Measurements from ENCODE around the gene CD300LB.

Gene CD300LB

DNA sequence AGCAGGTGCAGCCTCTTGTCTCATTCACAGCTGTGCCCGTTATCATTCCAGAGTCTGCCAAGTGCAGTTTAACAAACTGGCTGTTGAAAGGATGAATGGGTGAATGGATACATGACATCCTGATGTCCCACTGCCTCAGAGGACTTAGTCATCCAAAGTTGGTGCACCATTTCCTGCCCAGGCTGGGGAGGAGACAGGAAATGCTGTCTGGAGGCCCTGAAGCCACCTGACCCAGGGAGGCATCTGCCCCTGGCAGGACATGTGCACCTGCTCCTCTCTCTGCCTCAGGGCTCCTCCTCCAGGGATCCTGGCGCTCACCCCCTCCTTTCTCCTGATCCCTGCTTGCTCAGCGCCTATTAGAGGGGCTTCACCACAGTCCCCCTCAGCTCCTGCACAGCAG lies 16.5 kb upstream of the CD300LB start:
- DNase-seq = no peak

DNA sequence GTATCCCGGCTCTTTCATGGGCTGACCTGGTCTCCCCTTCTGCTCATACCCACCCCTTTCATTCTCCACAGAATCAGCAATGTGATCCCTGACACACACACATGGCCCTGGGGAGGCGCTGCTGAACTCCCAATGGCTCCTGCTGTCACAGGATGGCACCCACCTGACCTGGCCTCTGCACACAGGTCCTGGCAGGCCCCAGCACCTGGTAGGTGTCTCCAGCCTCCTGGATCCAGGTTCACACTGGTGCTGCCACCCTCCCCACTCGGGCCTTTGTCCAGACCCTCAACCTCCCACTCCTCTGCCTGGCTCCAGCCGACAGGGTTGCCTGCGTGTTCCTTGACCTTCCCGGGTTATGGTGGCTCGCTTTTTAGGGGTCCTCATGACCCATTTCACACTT lies 16.0 kb upstream of the CD300LB start:
- DNase-seq = no peak

DNA sequence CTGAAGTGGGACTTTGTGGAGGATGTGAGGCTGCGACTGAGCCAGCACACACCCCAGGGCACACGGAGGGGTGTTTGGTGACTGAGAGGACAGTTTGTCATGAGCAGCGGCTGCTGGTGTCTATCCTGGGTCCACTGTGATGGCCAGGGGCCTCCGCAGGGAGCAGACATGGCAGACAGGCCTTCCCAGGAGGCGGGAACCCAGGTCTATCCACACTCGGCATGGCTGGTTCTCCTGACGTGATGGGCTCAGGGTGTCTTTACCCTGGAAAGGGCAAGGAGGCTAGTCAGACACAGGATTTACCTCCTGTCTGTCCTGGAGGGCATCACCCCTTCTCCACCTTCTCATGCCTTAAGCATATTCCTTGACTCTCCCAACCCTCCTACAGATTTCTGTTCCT lies 15.3 kb upstream of the CD300LB start:
- DNase-seq = no peak

DNA sequence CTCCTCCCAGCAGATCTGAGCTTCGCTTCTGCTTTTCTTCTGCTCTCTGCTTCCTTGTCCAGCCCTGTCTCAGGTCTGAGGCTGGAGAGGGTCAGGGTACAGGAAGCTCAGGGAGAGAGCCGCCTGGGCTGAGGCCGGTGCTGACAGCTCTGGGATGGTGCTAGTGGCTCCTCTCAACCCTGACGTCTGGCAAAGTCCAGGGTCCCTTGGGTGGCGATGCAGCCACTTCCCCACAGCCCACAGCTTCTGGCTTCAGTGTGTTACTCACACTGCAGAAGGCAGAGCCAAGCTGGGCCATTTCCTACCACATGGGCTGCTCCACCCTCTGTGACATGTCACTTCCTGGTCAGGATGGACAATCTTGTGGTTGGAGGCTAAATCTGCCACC lies 14.6 kb upstream of the CD300LB start, which contains the start of gene CD300C:
CD300C (minus strand) TSS at position 273 of the 388 bp plus-strand sequence. CDS start 333 bp downstream, outside the sequence.
- DNase-seq = no peak

DNA sequence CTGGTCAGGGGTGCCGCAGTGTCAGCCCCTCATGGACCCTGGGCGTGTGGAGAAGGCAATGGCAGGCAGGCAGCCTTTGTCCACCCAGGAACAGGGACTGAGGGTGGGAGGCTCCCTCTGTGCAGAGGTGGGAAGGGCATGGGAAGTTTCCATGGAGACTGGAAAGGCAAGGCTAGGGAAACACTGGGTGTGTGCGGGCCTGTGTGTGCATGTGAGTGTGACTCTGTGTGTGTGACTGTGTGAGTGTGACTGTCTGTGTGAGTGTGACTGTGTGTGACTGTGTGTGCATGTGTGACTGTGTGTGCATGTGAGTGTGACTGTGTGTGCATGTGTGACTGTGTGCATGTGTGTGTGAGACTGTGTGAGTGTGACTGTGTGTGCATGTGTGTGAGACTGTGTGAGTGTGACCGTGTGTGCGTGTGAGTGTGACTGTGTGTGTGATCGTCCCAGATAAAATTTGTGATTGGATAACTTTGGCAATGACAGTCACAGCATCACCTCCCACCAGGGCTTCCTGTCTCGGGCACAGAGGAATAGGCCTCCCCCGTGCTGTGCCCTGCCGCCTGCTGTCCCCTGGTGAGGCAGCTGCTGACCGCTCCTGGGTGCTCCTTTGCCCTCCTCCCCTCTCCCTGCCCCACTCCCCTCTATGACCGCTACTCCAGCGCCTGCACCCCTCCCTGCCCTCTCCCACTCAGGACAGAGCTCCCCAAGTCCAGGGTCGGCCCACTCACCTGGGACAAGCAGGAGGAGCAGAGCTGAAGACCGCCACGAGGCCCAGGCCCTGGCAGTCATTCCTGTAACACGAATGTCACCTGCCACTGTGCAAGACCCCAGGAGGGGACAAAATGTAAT lies 13.9 kb upstream of the CD300LB start:
- DNase-seq = no peak

DNA sequence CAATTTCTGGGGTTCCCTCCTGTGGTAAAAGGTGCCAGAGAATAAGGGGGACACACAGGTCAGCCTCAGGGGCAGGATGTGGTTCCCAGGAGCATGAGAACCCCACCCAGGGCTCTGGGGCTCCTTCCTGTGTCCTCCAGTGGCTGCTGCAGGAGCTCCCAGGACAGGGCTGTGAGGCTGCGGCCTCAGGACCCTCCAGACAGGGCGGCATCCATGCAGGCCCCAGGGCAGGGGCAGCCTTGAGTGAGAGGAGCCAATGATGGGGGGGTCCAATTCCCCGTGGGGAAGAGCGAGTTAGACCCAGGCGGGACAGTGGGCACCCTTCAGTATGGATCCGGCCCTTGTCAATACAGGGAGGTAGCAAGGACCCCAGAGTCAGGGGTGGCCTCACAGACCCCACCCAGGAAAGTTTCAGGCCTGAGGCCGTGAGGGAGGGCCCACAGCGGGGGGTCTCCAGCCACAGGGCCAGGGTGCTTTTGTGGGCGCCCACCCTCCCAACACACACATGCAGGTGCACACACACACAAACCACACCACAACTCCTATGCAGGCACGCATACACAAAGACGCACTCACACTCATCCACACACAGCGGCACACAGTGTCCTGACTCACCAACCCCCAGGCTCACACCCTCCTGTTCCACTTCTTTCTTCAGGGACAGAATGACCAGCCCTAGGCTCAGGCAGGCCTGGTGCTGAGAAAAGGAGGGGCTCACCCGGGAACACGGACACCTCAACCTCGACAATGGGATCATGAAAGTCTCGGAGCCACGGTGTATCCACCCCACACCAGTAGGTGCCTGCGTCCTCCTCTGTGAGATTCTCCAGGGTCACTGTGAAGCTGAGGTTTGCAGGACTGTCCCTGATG lies 12.9 kb upstream of the CD300LB start:
- DNase-seq = no peak

DNA sequence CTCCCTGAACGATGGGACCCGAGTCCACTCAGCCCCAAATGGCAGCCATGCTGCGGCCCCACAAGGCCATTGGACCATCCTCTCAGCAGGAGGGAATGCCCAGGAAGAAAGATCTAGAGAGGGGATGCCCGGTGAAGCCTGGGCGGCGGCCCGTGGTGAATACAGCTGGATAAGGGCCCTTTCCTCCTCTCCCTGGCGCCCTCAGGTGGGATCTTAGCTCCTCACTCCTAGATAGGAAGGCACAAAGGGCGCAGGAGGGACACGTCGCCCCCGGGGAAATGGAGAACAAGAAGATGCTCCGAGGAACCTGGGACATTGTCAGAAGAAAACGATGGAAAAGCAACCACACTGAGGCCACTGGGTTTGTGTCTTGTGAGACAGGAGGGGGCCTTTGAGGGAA lies 12.1 kb upstream of the CD300LB start:
- DNase-seq = no peak

DNA sequence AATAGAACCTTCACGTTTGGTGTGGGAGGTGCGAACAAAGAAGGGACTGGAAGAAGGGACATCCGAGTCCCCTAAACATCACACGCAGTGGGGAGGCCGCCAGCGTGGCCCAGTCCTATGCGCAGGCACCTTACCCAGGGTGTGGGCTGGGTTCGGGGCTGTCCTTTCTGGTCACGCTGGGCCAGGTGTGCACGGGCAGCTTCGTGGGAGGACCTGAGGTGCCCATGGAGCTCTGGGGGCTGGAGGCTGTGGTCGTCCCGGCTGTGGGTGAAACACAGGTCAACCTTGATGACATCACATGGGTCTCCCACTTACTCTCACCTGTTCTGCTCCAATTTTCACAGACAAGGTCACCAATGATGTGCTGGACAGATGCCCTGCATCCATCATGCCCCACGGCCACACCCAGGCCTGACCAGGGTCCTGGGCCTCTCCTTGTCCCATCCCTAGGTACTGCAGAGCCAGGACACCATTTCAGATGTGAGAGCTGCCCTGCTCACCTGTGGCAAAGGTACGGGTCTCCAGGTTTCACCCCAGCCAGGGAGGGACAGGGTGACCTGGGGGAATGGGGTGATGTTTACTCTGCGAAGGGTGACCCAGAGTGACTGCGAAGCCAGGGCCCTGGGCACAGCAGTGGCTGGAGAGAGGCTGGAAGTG lies 11.6 kb upstream of the CD300LB start:
- DNase-seq = no peak

DNA sequence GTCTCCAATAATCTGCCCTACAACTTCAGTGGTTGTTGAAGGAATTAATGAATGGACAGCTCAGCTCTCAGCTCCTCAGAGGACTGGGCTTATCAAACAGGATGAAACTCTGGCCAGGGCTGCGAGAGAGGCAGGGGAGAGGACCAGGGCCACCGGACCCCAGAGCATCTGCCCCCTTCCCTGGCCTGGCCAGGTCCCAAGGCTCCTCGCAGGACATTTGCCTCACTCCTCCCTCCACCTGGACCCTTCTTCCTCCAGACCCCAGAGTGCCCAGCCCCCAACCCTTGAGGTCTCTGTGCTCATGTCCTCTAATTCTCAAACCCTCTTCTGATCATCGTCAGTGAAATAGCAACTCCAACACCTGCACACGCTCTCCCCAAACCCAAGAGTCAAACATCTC lies 10.9 kb upstream of the CD300LB start:
- no peak for DNase-seq

DNA sequence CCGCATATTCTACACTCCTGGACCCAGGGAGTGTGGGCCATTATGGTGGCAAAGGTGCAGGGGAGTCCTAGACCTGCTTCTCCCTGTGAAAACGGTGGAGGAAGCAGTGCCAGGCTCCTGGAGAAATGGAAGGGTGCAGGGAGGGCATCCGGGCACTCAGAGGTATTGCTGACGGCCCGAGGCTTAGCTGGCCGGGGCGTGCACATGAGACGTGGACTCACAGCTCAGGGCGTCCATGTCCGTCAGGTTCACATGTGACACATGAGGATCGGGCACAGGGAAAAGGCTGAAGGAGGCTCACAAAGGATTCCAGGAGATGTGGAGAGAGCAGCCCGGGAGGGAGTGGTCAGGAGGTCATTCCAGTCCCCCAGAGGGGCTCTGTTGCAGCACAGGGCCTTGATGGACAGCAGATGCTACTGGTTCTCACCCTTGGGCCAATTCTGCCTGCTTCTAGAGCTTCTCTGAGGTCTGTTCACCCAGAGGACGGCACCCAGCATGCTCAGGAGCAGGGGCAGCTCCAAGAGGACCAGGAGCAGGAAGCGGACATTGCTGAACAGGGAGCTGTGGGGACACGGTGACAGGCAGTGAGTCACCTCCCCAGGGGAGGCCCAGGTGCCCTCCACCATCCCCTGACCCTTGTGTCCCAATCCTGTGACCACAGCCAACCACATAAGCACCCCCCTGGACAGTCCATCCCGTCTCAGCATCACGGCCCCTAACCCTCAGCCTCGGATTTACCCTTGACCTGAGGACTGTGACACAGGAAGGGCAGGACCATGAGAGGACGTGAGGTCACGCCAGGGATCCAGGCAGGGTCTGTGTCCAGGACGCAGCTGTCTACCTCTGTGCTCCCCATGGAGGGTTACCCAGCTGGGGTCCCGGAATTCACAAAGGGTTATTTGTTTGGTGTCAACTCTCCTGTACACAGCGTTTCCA lies 10.2 kb upstream of the CD300LB start:
- no peak for DNase-seq

DNA sequence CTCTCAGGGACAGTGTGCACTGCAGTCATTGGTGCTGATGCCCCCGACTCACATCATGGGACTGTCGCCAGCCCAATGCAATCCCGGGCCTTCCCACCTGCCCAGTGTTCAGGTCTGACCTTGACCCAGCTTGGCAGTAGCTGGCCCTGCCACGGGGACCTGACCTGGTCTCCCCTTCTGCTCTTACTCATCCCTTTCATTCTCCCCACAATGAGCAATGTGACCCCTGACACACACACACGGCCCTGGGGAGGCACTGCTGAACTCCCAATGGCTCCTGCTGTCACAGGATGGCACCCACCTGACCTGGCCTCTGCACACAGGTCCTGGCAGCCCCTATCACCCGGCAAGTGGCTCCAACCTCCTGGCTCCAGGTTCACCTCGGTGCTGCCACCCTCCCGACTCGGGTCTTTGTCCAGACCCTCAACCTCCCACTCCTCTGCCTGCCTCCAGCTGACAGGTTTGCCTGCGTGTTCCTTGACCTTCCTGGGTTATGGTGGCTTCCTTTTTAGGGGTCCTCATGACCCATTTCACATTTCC lies 8.1 kb upstream of the CD300LB start:
- no peak for DNase-seq

DNA sequence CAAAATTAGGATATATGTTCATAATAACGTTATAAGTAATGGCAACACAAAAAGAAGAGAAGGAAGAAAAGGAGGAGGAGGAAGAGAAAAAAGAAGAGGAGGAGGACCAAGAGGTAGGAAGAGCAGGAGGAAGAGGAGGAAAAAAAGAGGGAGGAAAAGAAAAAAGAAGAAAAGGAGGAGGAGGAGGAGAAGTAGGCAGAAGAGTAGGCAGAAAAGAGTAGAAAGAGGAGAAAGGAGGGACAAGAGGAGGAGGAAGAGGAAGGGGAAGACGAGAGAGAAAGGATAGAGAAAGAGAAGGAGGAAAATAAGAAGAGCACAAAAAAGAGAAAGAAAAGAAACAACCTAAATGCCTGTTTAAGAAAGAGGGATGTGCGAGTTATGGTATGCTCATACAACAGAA lies 5.6 kb upstream of the CD300LB start:
- DNase-seq = no peak

DNA sequence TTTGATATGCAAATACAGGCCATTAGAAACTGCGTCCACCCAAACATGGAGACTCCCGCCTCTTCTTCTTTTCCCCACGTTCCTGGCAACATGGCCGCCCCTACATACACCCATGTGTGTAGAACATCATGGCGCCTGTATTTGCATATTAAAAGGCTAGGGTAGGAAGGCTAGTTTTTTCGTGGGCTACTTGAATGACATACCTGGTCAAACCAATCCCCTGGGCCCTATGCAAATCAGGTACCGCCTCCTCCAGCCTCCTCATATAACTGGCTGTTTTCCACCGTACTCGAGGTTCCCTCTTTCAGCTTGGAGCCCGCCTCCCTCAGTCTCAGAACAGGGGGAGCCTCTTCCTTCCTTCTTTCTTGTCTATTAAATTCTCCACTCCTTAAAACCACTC lies 840 bp upstream of the CD300LB start:
- DNase-seq = no peak

DNA sequence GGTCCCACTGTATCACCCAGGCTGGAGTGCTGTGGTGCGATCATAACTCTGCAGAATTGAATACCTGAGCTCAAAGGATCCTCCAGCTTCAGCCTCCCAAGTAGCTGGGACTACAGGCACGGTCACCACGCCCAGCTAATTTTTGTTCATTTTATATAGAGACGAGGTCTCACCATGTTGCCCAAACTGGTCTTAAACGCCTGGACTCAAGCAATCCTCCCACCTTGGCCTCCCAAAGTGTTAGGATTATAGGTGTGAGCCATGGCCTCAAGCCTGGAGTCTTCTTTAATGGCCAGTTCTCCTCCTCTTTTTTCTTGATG lies 484 bp downstream of the CD300LB start:
- DNase-seq = no peak

DNA sequence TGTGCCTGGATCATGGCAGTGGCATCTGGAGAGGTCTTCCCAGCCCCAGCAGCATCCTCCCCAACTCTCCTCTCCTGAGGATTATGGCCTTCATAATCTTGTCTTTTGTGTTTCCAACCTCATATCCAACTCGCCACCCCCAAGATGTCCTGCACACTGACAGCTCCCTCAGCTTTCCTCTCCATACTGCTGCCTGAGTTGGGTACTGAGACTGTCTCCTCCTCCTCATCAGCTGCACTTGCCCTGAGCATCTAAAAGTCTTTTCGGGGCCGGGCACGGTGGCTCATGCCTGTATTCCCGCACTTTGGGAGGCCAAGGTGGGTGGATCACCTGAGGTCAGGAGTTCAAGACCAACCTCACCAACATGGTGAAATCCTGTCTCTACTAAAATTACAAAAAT lies 2.0 kb downstream of the CD300LB start:
- DNase-seq = no peak

DNA sequence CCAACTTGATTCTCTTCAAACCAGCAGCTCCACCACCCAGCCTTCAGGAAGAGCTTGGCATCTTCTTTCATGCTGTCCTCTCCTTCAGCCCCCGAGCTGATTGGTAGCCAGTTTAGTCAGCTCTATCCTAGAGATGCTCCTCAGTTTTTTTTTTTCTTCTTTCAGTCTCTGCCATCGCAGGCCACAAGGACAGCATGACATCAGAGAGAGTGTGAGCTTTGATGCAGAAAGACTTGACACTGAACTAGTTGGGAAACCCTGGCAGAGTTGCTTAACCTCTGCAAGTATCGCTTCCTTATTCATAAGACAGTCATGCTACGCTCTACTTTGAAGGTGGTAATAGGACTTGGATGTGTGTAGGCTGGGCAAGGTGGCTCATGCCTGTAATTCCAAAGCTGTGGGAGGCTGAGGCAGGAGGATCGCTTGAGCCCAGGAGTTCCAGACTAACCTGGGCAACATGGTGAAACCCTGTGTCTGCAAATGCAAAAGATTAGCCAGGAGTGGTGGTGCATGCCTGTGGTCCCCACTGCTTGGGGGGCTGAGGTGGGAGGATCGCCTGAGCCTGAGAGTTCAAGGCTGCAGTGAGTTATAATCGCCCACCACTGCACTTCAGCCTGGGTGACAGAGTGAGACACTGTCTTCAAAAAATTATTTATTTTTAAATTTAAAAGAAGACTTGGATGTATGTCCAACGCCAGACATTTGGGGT lies 2.6 kb downstream of the CD300LB start:
- no peak for DNase-seq

DNA sequence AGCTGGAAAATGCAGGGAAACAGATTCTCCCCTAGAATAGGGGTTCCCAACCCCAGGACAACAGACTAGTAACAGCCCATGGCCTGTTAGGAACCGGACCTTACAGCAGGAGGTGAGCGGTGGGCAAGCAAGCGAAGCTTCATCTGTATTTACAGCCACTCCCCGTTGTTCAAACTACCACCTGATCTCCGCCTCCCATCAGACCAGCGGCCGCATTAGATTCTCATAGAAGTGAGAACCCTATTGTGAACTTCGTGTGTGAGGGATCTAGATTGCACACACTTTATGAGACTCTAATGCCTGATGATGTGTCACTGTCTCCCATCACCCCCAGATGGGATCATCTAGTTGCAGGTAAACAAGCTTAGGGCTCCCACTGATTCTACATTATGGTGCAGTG lies 3.5 kb downstream of the CD300LB start:
- DNase-seq = no peak

DNA sequence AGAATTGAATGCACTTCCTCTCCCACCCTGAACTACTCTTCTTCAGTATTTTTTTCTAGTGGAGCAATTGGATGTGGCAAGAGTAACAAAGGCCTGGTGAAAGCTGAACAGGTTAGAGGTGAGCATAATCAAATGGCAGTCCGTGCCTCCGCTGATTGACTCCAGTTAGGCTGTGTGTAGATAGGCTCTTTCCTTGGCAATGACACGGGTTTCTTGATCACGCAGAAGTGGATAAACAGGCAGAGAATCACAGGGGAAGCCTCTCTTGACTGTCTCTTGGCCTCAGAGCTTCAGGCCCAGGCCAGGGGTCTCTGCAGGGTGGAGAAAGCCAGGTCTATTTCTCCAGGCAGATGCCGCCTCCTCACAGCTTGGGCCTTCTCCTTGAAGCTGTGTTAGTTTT lies 4.2 kb downstream of the CD300LB start:
- no peak for DNase-seq

DNA sequence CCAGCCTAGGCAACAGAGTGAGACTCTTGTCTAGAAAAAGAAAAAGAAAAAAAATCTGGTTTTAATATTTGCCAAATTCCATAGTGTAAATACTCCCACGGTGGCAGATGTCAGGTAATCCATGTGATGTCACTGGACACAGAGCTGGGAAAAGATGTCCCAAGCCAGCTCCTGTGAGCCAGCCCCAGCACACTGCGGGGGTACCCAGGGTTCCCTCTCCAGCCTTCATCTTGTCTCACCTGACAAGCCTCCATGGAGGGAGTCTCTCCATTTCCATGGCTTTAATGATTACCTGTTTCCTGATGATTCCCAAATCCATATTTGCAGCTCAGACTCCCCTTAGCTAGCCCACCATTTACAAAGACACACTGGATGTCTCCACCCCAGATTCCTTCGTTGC lies 4.6 kb downstream of the CD300LB start:
- DNase-seq = no peak

DNA sequence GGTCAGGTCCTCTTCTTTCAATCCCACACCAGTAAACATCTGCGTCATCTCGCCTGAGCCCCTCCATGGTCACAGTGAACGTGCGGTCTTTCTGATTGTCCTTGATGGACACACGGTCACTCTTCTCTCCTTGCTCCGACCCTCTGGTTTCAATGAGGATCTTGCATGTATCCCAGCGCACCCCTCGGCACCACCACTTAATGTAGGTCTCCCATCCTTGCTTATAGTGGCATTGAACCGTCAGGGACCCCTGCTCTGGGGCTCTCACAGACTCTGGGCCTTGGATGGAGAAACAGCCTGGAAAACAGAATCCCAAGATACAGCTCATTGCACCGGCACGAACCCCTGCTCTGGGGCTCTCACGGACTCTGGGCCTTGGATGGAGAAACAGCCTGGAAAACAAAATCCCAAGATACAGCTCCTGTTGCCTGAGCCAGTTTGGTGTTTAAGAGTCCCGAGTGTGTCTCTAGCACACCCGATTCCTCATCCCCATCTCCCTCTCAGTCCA lies 5.4 kb downstream of the CD300LB start:
- DNase-seq = no peak

DNA sequence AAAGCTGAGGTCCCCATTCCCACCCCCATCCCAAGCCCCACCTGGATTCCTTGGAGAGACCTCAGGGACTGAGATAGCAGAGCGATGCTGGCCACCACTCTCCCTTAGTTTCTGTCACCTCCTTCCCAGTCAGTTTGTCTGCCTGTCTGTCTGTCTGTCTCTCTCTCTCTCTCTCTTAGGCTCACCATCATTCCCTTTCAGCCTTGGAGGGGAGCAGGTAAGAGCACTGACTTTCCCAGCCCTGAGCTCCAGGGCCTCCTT lies 5.9 kb downstream of the CD300LB start:
- DNase-seq = no peak
